Fibroblast of gingiva (primary cell): ENCODE measurements around the gene RPL27A.

ENCODE experiments used
- DNase-seq: peaks from one replicate; pipeline ENCODE4 v3.0.0-alpha.2; 2011; ENCODE audit warnings: low read depth

RPL27A gene

GRCh38 chr11:8721609-8722500 lies 39.3 kb downstream of the RPL27A start:
- no peak for DNase-seq

GRCh38 chr11:8722809-8723208 lies 40.2 kb downstream of the RPL27A start:
- DNase-seq = no peak

GRCh38 chr11:8723711-8724110 lies 41.1 kb downstream of the RPL27A start:
- DNase-seq = no peak

- no peak for DNase-seq
These were observed 42.1 kb downstream of the RPL27A start for GRCh38 chr11:8724682-8725081.

- DNase-seq = no peak
These were observed 43.8 kb downstream of the RPL27A start for GRCh38 chr11:8726395-8726794.

GRCh38 chr11:8728563-8728962 lies 46.0 kb downstream of the RPL27A start:
- no peak for DNase-seq

- DNase-seq = no peak
These were observed 46.5 kb downstream of the RPL27A start for GRCh38 chr11:8729067-8729466.

- no peak for DNase-seq
These were observed 47.5 kb downstream of the RPL27A start for GRCh38 chr11:8729837-8730696.

- no peak for DNase-seq
These were observed 48.1 kb downstream of the RPL27A start for GRCh38 chr11:8730697-8731020.

GRCh38 chr11:8731647-8732323 lies 49.2 kb downstream of the RPL27A start:
- no peak for DNase-seq

- DNase-seq = peak; percentile 17
These were observed 49.7 kb downstream of the RPL27A start for GRCh38 chr11:8732324-8732670.

- peak; percentile 93 for DNase-seq
These were observed 50.2 kb downstream of the RPL27A start for GRCh38 chr11:8732748-8733241.

- DNase-seq = no peak
These were observed 51.3 kb downstream of the RPL27A start for GRCh38 chr11:8733852-8734251.

GRCh38 chr11:8735094-8735493 lies 52.5 kb downstream of the RPL27A start:
- no peak for DNase-seq

GRCh38 chr11:8739309-8739793 lies 56.8 kb downstream of the RPL27A start:
- peak; percentile 33 for DNase-seq
